NCI-H146 (cell line): Measurements from ENCODE around the gene TALDO1.
"Not testable (repeated sequence)": the region's sequence is repeated elsewhere in the genome, so short reads cannot be mapped to it uniquely, and the experiment has no call there.

Experiments used
- DNase-seq: peaks from one replicate; lab custom pipeline; 2025; lab: John Stamatoyannopoulos, UW

The TALDO1 gene

GRCh38 chr11:737366-737765, 9.9 kb upstream of the TALDO1 start:
- DNase-seq: no peak

- DNase-seq: not testable (repeated sequence)
Observed at GRCh38 chr11:737899-738298, 9.4 kb upstream of the TALDO1 start.

GRCh38 chr11:742156-742546, 5.1 kb upstream of the TALDO1 start:
- DNase-seq: no peak

GRCh38 chr11:742571-743201, 4.6 kb upstream of the TALDO1 start:
- DNase-seq: no peak

- DNase-seq: no peak
Observed at GRCh38 chr11:745428-745827, 1.8 kb upstream of the TALDO1 start.

GRCh38 chr11:746289-747157, 741 bp upstream of the TALDO1 start:
- peak; percentile 61 for DNase-seq

GRCh38 chr11:748007-748359, 719 bp downstream of the TALDO1 start:
- DNase-seq: peak; percentile 29

GRCh38 chr11:749731-750130, 2.5 kb downstream of the TALDO1 start:
- DNase-seq: no peak

- no peak for DNase-seq
Observed at GRCh38 chr11:760236-760635, 13.0 kb downstream of the TALDO1 start.

- no peak for DNase-seq
Observed at GRCh38 chr11:761526-762108, 14.4 kb downstream of the TALDO1 start.

- DNase-seq: no peak
Observed at GRCh38 chr11:762421-763072, 15.3 kb downstream of the TALDO1 start.

GRCh38 chr11:763073-763463, 15.8 kb downstream of the TALDO1 start:
- peak; percentile 26 for DNase-seq

- DNase-seq: no peak
Observed at GRCh38 chr11:763549-764321, 16.5 kb downstream of the TALDO1 start.

GRCh38 chr11:764322-765024, 17.2 kb downstream of the TALDO1 start:
- no peak for DNase-seq

- DNase-seq: peak; percentile 38
Observed at GRCh38 chr11:765025-765801, 17.9 kb downstream of the TALDO1 start.

- DNase-seq: no peak
Observed at GRCh38 chr11:765802-766091, 18.5 kb downstream of the TALDO1 start.

GRCh38 chr11:766106-766935, 19.1 kb downstream of the TALDO1 start:
- no peak for DNase-seq

- no peak for DNase-seq
Observed at GRCh38 chr11:766936-767210, 19.6 kb downstream of the TALDO1 start.

GRCh38 chr11:767238-767637, 20.0 kb downstream of the TALDO1 start:
- DNase-seq: no peak
